MM.1S (cell line): ENCODE measurements around the gene NUMB.

Experiments used
- DNase-seq: peaks from one replicate; pipeline ENCODE4 v3.0.0-alpha.2; 2015
- H2AFZ ChIP-seq: fragments of 300-600 bp; sonication (generic); 2 replicates; pipeline ENCODE4 v1.6.0; 2016; ENCODE audit warnings: antibody characterized with exemption, low read length
- H3F3A ChIP-seq: fragments of 300-600 bp; sonication (generic); 2 replicates; pipeline ENCODE4 v1.6.1; 2016; ENCODE audit warnings: mild to moderate bottlenecking, antibody characterized with exemption, low read length, moderate library complexity, mixed read lengths; ENCODE audit not compliant: insufficient read depth
- H3K27ac ChIP-seq: fragments of 300-600 bp; sonication (generic); 2 replicates; pipeline ENCODE4 v1.5.1; 2016; ENCODE audit warnings: mild to moderate bottlenecking, low read length
- H3K27me3 ChIP-seq: fragments of 300-600 bp; sonication (generic); replicated peaks from 2 replicates; pipeline ENCODE4 v1.6.0; 2016; ENCODE audit warnings: low read length; ENCODE audit not compliant: insufficient read depth
- H3K36me3 ChIP-seq: fragments of 300-600 bp; sonication (generic); replicated peaks from 2 replicates; pipeline ENCODE4 v1.6.1; 2016; ENCODE audit warnings: mild to moderate bottlenecking, low read length, mixed read lengths; ENCODE audit not compliant: insufficient read depth
- H3K4me1 ChIP-seq: fragments of 300-600 bp; sonication (generic); 2 replicates; pipeline ENCODE4 v1.6.1; 2016; ENCODE audit warnings: low read length, mixed read lengths
- H3K4me2 ChIP-seq: fragments of 300-600 bp; sonication (generic); 2 replicates; pipeline ENCODE4 v1.6.0; 2016; ENCODE audit warnings: low read depth, low read length
- H3K4me3 ChIP-seq: fragments of 300-600 bp; sonication (generic); 2 replicates; pipeline ENCODE4 v1.5.1; 2016; ENCODE audit warnings: low read length, mixed read lengths
- H3K79me2 ChIP-seq: fragments of 300-600 bp; sonication (generic); 2 replicates; pipeline ENCODE4 v1.6.1; 2016; ENCODE audit warnings: mixed run types, low read length, mixed read lengths
- H3K9ac ChIP-seq: fragments of 300-600 bp; sonication (generic); 2 replicates; pipeline ENCODE4 v1.6.1; 2016; ENCODE audit warnings: low read length, mixed read lengths
- H3K9me2 ChIP-seq: fragments of 300-600 bp; sonication (generic); replicated peaks from 2 replicates; pipeline ENCODE4 v1.6.1; 2016; ENCODE audit warnings: mild to moderate bottlenecking, low read length, mixed read lengths; ENCODE audit not compliant: insufficient read depth
- H3K9me3 ChIP-seq: fragments of 300-600 bp; sonication (generic); replicated peaks from 2 replicates; pipeline ENCODE4 v1.6.1; 2016; ENCODE audit warnings: mild to moderate bottlenecking, low read length, mixed read lengths; ENCODE audit not compliant: insufficient read depth
- H4K20me1 ChIP-seq: fragments of 300-600 bp; sonication (generic); 2 replicates; pipeline ENCODE4 v1.6.1; 2016; ENCODE audit warnings: mild to moderate bottlenecking, low read length, moderate library complexity, mixed read lengths; ENCODE audit not compliant: insufficient read depth
- CTCF ChIP-seq: fragments of 300-600 bp; sonication (generic); IDR thresholded peaks from 2 replicates; pipeline ENCODE4 v1.5.1; 2016; ENCODE audit warnings: antibody characterized with exemption, low read length, mixed read lengths
- EZH2 ChIP-seq: fragments of 300-600 bp; sonication (generic); optimal IDR thresholded peaks from 2 replicates; pipeline ENCODE3; 2017; ENCODE audit warnings: low read depth, mild to moderate bottlenecking, antibody characterized with exemption, low read length, mixed read lengths
- EZH2phosphoT487 ChIP-seq: fragments of 300-600 bp; sonication (generic); IDR thresholded peaks from 2 replicates; pipeline ENCODE4 v1.6.1; 2018; ENCODE audit warnings: antibody characterized with exemption, low read length

Gene NUMB

GRCh38 chr14:73280903-73281302 lies 177.4 kb downstream of the NUMB start:
- H3K27ac ChIP-seq, result no peak overlapping the region

GRCh38 chr14:73277376-73277775 lies 181.0 kb downstream of the NUMB start:
- no peak for DNase-seq
- no peak overlapping the region for H3K4me2 ChIP-seq
- no peak overlapping the region for H2AFZ ChIP-seq
- H3K9me2 ChIP-seq, result no peaks in the 10 kb centered on the region
- no peaks in the 10 kb centered on the region for H3K27me3 ChIP-seq
- H3F3A ChIP-seq, result no peaks in the 10 kb centered on the region
- H3K4me3 ChIP-seq, result no peak overlapping the region
- no peaks in the 10 kb centered on the region for H3K9me3 ChIP-seq
- no peak overlapping the region for H3K27ac ChIP-seq
- no peaks in the 10 kb centered on the region for H3K79me2 ChIP-seq
- no peak for TF ChIP-seq CTCF
- TF ChIP-seq EZH2, result no peak
- TF ChIP-seq EZH2phosphoT487, result no peak
- no peak overlapping the region for H3K9ac ChIP-seq
- no peaks in the 10 kb centered on the region for H3K36me3 ChIP-seq
- H3K4me1 ChIP-seq, result no peaks in the 10 kb centered on the region
- H4K20me1 ChIP-seq, result no peaks in the 10 kb centered on the region

More at GRCh38 chr14:73280903-73281302, 177.4 kb downstream of the NUMB start:
- no peak overlapping the region for H3K9ac ChIP-seq
- no peaks in the 10 kb centered on the region for H3K9me2 ChIP-seq
- H3K27me3 ChIP-seq, result no peaks in the 10 kb centered on the region
- no peak for TF ChIP-seq EZH2phosphoT487
- no peak for TF ChIP-seq CTCF
- TF ChIP-seq EZH2, result no peak
- H2AFZ ChIP-seq, result no peak overlapping the region
- no peaks in the 10 kb centered on the region for H3K4me1 ChIP-seq
- no peaks in the 10 kb centered on the region for H3F3A ChIP-seq
- no peaks in the 10 kb centered on the region for H3K9me3 ChIP-seq
- no peaks in the 10 kb centered on the region for H3K36me3 ChIP-seq
- H3K4me3 ChIP-seq, result no peak overlapping the region
- no peaks in the 10 kb centered on the region for H3K79me2 ChIP-seq
- DNase-seq, result no peak
- H4K20me1 ChIP-seq, result no peaks in the 10 kb centered on the region
- H3K4me2 ChIP-seq, result no peak overlapping the region

- Histone ChIP-seq H3K9me3 (no peaks in the 10 kb centered on the region), H3K4me2 (no peak overlapping the region), H3K36me3 (no peaks in the 10 kb centered on the region), H3K9ac (no peak overlapping the region), H3K9me2 (no peaks in the 10 kb centered on the region), H2AFZ (no peak overlapping the region), H3K4me3 (no peak overlapping the region), H3K27ac (no peak overlapping the region), H3K27me3 (no peaks in the 10 kb centered on the region), H3K4me1 (no peaks in the 10 kb centered on the region), H3F3A (no peaks in the 10 kb centered on the region), H3K79me2 (no peaks in the 10 kb centered on the region), H4K20me1 (no peaks in the 10 kb centered on the region)
- TF ChIP-seq EZH2phosphoT487 (no peak), EZH2 (no peak), CTCF (no peak)
- no peak for DNase-seq
Measured at GRCh38 chr14:73276836-73277235, 181.5 kb downstream of the NUMB start.
